ENCODE measurements around the gene PDGFA. TPM values are rescaled to one million over a fixed set of nuclear protein-coding genes. Genes with fewer than 3 reads are reported as not detected.

Gene PDGFA
- total RNA-seq, 1 donor from 2014 or later, result 9.8 TPM

- Mint-ChIP-seq H3K4me3 (no peak overlapping the region), H3K27me3 (ENCODE audit: insufficient read depth, low read depth) (peaks cover 2% of the 10 kb centered on the region), H3K4me1 (peaks cover 19% of the 10 kb centered on the region), H3K36me3 (no peaks in the 10 kb centered on the region), H3K27ac (no peak overlapping the region), H3K9me3 (no peaks in the 10 kb centered on the region)
- Histone ChIP-seq H3K9me3 (ENCODE audit: low read depth) (no peaks in the 10 kb centered on the region), H3K36me3 (no peaks in the 10 kb centered on the region), H3K4me2 (no peak overlapping the region), H4K20me1 (ENCODE audit: low read depth) (no peaks in the 10 kb centered on the region), H3K27me3 (peaks cover 15% of the 10 kb centered on the region), H3F3A (ENCODE audit: low read depth) (peaks cover 26% of the 10 kb centered on the region), H3K79me2 (ENCODE audit: low read depth) (no peaks in the 10 kb centered on the region), H3K9ac (no peak overlapping the region), H3K4me3 (no peak overlapping the region), H3K4me1 (peaks cover 34% of the 10 kb centered on the region), H2AFZ (replicated peaks) (no peak overlapping the region), H3K27ac (no peak overlapping the region)
- no peak for TF ChIP-seq EZH2phosphoT487 (IDR thresholded peaks at IDR 0.05)
- TF ChIP-seq EZH2 (IDR thresholded peaks at IDR 0.05), result no peak
- no peak for TF ChIP-seq CTCF (IDR thresholded peaks at IDR 0.05)
- no peak for DNase-seq (ENCODE audit: low spot score)
Measured at GRCh38 chr7:453597-454306, 65.9 kb downstream of the PDGFA start.

GRCh38 chr7:452791-453455 is 66.7 kb downstream of the PDGFA start:
- Histone ChIP-seq H3K4me3 (no peak overlapping the region), H3F3A (ENCODE audit: low read depth) (peaks cover 26% of the 10 kb centered on the region), H3K4me2 (peak overlapping the region; percentile 71), H4K20me1 (ENCODE audit: low read depth) (no peaks in the 10 kb centered on the region), H3K9me3 (ENCODE audit: low read depth) (no peaks in the 10 kb centered on the region), H2AFZ (replicated peaks) (peak overlapping the region; percentile 65), H3K27me3 (peaks cover 15% of the 10 kb centered on the region), H3K4me1 (peaks cover 34% of the 10 kb centered on the region), H3K9ac (no peak overlapping the region), H3K79me2 (ENCODE audit: low read depth) (no peaks in the 10 kb centered on the region), H3K36me3 (no peaks in the 10 kb centered on the region), H3K27ac (no peak overlapping the region)
- Mint-ChIP-seq H3K4me3 (no peak overlapping the region), H3K27ac (no peak overlapping the region), H3K9me3 (no peaks in the 10 kb centered on the region), H3K4me1 (peaks cover 19% of the 10 kb centered on the region), H3K27me3 (ENCODE audit: insufficient read depth, low read depth) (peaks cover 2% of the 10 kb centered on the region), H3K36me3 (no peaks in the 10 kb centered on the region)
- no peak for DNase-seq (ENCODE audit: low spot score)
- TF ChIP-seq EZH2phosphoT487 (IDR thresholded peaks at IDR 0.05), result no peak

- Histone ChIP-seq H3K4me2 (peak overlapping the region; percentile 71), H3K36me3 (no peaks in the 10 kb centered on the region), H3K27ac (no peak overlapping the region), H3K79me2 (ENCODE audit: low read depth) (no peaks in the 10 kb centered on the region), H3K4me3 (peak overlapping the region; percentile 32), H3F3A (ENCODE audit: low read depth) (peaks cover 26% of the 10 kb centered on the region), H4K20me1 (ENCODE audit: low read depth) (no peaks in the 10 kb centered on the region), H3K9me3 (ENCODE audit: low read depth) (no peaks in the 10 kb centered on the region), H3K27me3 (peaks cover 15% of the 10 kb centered on the region), H2AFZ (replicated peaks) (peak overlapping the region; percentile 65), H3K9ac (no peak overlapping the region), H3K4me1 (peaks cover 34% of the 10 kb centered on the region)
- H3K36me3 Mint-ChIP-seq, result no peaks in the 10 kb centered on the region
- H3K9me3 Mint-ChIP-seq, result no peaks in the 10 kb centered on the region
- H3K27me3 Mint-ChIP-seq (ENCODE audit: insufficient read depth, low read depth), result peaks cover 2% of the 10 kb centered on the region
- no peak overlapping the region for H3K27ac Mint-ChIP-seq
- no peak overlapping the region for H3K4me3 Mint-ChIP-seq
- peaks cover 19% of the 10 kb centered on the region for H3K4me1 Mint-ChIP-seq
- no peak for TF ChIP-seq EZH2phosphoT487 (IDR thresholded peaks at IDR 0.05)
- no peak for TF ChIP-seq EZH2 (IDR thresholded peaks at IDR 0.05)
- no peak for TF ChIP-seq CTCF (IDR thresholded peaks at IDR 0.05)
- DNase-seq (ENCODE audit: low spot score), result peak; percentile 75
Measured at GRCh38 chr7:452226-452751, 67.4 kb downstream of the PDGFA start.
